Fibroblast of lung (primary cell): Measurements from ENCODE around the gene MOB1A.

Source experiments
- CTCF ChIP-seq, 2 donors: IDR thresholded peaks in 1 of 2; conservative IDR thresholded peaks in 1 of 2; 1 replicate in 1 of 2; 2 replicates in 1 of 2; pipeline ENCODE4 v1.5.1; 2011 to 2012; ENCODE audit warnings: low read length in 2 of 2, control low read depth in 1 of 2, inconsistent platforms in 1 of 2, low read depth in 1 of 2, mild to moderate bottlenecking in 1 of 2
- EZH2 ChIP-seq: IDR thresholded peaks from 2 replicates; pipeline ENCODE4 v1.5.1; 2012; ENCODE audit warnings: low read length, control low read depth, mild to moderate bottlenecking; ENCODE audit errors: missing control alignments

- TF ChIP-seq CTCF (conservative IDR thresholded peaks at IDR 0.05 in 1 of 2, IDR thresholded peaks at IDR 0.05 in 1 of 2; ENCODE audit: low read depth in 1 of 2, low read length in 2 of 2), result no peak
- TF ChIP-seq EZH2, result no peak
These were observed 43.6 kb upstream of the MOB1A start for GRCh38 chr2:74222300-74222650.
